Hematopoietic multipotent progenitor cell treated with erythropoietin and hydrocortisone succinate and interleukin-3 and kit ligand, for 6 days (in vitro differentiated cells): Measurements from ENCODE around the gene KCNIP4.
"Not testable (repeated sequence)": the region's sequence is repeated elsewhere in the genome, so short reads cannot be mapped to it uniquely, and the experiment has no call there.

Experiments
- DNase-seq: peaks from one replicate; pipeline ENCODE4 v3.0.0-alpha.2; 2015

KCNIP4 gene

DNA sequence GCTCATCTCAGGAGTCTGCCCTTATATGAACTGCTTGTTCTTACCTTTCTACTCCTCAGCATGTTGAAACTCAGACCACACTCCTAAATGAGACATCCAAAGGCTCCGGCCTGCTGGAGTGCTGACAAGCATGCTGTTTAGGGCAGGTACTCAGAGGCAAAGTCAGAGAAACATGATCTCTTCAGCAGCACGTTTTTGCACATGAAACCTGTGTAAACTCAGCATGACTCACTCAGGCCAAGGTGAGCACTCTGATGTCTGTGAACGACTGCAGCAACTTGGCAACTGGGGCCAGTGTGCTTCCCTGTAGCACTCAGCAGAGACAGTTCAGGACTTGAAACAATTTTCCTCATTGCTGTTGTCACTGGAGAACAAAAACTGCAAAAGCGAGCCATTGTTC lies 1138.8 kb downstream of the KCNIP4 start:
- DNase-seq: no peak

DNA sequence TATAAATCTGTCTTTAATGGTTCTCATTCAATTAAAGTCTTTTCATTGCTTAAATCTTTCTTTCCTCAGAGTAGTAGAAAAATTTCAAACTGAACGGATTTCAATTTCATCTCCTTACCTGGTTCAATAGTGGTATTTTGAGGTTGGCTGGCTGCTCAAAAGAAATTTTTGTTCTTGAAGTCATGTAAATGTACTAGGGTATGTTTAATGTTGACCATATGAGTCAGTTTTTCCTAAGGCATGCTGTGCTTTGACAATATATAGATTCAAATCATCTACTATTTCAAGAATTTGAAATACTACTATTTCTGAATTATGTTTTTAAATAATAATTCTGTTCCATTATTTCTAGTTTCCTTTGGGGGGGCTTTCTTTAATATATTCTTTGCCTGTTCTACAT lies 1142.9 kb downstream of the KCNIP4 start:
- no peak for DNase-seq

DNA sequence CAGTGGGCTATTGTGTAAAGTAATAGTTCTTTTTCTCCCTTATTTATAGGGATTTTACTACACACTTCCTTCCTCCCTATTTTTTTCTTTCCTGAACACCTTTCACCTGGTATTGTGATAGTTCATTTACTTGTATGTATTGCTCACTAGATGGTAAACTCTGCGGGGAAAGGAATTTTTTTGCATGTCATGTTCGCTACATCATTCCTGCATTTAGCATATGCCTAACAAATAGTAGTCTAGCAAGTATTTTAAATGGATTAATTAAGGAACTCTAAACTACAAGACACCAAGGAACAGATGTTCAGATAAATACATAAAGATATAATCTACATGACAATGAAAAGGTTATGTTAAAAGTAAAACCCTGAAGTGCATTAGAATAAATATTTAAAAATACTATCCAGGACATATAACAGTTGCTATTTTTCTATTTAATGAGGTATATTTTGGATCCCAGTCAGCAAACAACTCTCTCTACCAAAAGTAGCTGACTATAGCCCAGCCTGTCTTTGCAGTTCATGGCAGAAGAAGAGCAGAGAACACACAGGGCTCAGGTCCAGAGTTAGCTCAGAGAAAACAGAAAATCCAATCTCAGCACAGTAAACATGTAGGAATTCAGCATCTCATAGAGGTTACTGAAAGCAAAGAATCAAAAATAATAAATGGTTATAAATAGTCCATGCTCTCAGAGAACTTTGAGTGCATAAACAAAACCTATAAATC lies 1160.5 kb downstream of the KCNIP4 start:
- DNase-seq: no peak

GRCh38 chr4:20783134-20783533 lies 1165.4 kb downstream of the KCNIP4 start:
- not testable (repeated sequence) for DNase-seq

DNA sequence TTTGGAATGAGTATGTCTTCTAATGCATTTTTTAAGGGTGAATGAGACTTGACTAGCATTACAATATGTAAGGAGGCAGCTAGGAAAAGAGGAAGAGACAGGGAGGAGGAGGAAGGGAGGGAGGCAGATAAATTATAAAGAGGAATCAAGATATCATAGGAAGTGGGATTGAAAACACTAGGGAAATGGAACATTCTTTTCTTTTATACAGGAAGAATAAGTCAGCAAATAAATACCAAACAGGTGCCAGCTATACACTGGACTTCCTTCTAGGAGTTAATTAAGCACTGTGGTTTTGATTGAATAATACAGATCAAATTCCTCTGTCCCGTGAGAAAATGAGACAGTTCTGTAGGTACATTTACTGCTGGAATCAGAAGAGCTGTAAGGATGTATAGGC lies 1169.7 kb downstream of the KCNIP4 start:
- DNase-seq: no peak

DNA sequence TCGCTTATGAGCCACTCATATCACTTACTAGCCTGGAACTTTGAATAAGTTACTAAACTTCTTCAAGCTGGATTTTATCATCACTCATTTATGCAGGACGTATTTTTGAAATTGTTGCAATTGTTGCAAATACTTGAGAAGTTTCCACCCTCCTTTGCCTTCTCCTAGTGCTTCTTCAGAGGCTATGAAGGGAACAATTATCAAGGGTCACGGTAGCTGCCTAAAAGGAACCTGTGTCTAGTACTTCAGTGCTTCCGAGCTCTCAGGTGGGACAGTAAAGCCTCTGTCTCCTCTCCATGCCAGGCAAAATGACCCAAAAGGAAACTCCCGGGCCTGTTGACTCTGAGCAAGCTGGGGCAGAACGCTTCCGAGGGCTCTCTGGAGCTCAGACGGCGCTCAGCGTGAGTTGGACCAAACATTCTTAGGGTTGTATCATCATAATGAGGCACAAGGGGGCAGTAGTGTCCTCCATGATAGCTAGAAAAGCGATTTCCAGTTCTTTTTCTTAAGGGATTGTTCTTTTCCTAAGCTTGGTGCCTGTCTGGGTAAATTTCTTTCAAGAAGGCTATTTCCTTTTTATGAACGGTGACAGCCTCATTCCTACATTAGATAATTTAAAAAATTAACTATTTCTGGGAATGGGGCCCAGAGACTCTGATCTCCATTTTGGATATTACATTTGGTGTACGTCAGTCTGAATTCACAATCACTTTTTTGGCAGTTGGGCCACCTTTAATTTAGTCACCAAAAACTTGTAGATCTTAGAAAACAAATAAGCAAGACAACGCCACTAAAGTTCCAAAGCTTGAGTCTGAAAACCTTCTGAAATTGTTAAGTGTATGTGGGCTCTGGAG lies 1175.2 kb downstream of the KCNIP4 start:
- DNase-seq: peak; percentile 80

- DNase-seq: no peak
Measured at GRCh38 chr4:20764366-20764992, 1184.1 kb downstream of the KCNIP4 start.

DNA sequence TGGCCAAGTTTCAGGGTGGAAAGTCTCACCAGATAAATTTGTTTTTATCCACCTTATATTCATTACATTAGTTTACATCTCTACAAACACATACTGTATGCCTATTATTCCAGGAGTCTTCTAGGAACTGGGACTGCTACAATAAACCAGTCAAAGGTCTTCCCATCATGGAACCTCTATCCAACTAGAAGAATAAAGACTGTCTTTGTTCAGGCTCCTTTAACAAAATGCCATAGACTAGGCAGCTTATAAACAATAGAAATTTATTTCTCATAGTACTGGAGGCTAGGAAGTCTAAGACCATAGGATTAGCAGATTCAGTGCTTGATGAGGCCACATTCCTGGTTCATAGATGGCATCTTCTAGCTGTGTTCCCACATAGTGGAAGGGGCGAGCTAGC lies 1186.7 kb downstream of the KCNIP4 start:
- DNase-seq: no peak

DNA sequence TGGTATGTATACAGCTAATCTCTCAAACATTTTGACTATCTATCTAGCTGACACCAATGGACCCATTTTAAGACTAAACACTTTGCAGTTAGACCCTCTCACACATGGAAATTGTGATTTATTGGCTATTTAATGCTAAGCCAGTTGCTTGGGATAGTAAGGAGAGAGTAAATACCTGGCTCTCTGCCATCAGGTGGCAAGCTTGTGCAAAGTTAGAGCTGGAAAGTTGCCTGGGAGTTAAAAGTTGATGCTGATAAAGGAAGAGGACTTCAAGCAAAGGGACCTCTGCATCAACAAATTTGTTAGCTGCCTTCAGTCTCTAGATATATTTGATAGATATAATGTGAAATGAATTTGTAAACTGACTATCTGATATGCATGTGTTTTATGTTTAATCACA lies 1187.2 kb downstream of the KCNIP4 start:
- no peak for DNase-seq

GRCh38 chr4:20760053-20760452 lies 1188.5 kb downstream of the KCNIP4 start:
- peak; percentile 4 for DNase-seq

GRCh38 chr4:20754036-20754435 lies 1194.5 kb downstream of the KCNIP4 start:
- no peak for DNase-seq

GRCh38 chr4:20752641-20753040 lies 1195.9 kb downstream of the KCNIP4 start:
- no peak for DNase-seq

DNA sequence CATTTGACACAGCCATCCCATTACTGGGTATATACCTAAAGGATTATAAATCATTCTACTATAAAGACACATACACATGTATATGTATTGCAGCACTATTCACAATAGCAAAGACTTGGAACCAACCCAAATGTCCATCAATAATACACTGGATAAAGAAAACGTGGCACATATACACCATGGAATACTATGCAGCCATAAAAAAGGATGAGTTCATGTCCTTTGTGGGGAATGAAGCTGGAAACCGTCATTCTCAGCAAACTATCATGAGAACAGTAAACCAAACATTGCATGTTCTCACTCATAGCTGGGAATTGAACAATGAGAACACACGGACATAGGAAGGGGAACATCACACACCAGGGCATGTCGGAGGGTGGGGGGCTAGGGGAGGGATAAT lies 1202.6 kb downstream of the KCNIP4 start:
- not testable (repeated sequence) for DNase-seq

- DNase-seq: no peak
Measured at GRCh38 chr4:20735931-20736330, 1212.6 kb downstream of the KCNIP4 start.

GRCh38 chr4:20724915-20725314 lies 1223.7 kb downstream of the KCNIP4 start:
- DNase-seq: no peak

DNA sequence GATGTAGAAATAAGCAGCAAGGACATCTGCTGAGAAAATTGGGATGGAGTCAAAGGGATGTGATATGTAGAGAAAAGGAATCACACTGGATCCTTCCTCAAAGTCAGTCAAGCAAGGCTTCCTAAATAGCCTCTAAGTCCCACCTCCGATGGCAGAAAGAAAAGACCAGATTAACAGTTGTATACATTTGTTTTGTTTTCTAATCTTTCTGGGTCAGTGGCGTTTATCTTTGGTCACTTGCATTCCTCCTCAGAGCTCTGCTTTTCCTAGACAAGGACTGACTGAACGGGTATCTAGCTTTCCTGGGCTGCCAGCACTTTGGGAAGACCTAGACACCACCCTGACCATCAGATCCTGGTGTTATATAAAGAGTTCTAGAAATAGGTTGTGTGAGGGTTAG lies 1225.1 kb downstream of the KCNIP4 start:
- no peak for DNase-seq

- no peak for DNase-seq
Measured at GRCh38 chr4:20723019-20723418, 1225.6 kb downstream of the KCNIP4 start.

GRCh38 chr4:20711335-20711734 lies 1237.2 kb downstream of the KCNIP4 start:
- no peak for DNase-seq

- DNase-seq: peak; percentile 98
Measured at GRCh38 chr4:20700007-20700761, 1248.4 kb downstream of the KCNIP4 start, which contains the start of gene PACRGL. Gene PACRGL (plus strand): TSS chr4:20700458. CDS start chr4:20704482, 4,024 bp downstream.

DNA sequence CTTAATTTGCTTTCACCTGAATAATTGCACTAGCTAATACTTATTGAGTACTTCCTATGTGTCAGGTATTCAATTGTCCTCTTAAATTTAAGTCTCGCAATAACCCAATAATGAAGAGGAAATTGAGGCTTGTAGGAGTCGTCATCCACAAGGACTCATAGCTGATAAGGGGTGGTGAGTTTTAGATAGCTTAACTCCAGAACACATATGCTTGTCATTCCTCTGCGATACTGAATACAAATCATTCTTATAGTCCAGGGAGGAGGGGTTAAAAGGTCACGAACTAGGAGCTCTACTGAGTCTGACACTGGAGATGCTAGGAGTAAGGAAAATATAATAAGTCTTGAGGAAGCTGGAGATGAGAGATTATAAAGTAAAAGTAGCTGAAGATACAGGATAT lies 1249.8 kb downstream of the KCNIP4 start:
- peak; percentile 49 for DNase-seq

- DNase-seq: peak; percentile 47
Measured at GRCh38 chr4:20698382-20698781, 1250.2 kb downstream of the KCNIP4 start.

GRCh38 chr4:20696815-20697214 lies 1251.8 kb downstream of the KCNIP4 start:
- no peak for DNase-seq

DNA sequence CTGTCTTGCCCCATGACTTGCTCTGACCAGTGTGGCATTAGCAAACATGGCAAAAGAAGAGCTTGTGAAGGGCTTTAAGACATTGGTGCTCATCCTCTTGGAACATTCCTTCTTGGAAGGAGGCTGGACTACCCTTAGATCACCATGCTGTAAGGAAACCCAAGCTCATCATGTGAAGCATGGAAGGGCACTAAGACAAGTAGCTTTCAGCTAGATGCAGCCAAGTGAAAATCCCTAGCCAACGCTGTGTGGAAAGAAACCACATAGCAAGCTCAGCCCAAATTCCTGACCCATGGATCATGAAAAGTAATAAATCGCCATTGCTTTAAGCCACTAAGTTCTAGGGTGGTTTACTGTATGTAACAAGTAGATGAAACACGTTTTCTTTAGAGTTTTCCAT lies 1260.7 kb downstream of the KCNIP4 start:
- DNase-seq: no peak
